Osteoblast (primary cell): ENCODE data around the gene TMBIM1. TPM values are rescaled to one million over a fixed set of nuclear protein-coding genes. Genes with fewer than 3 reads are reported as not detected.
"Not testable (repeated sequence)": the region's sequence is repeated elsewhere in the genome, so short reads cannot be mapped to it uniquely, and the experiment has no call there.

ENCODE experiments used
- DNase-seq: peaks from one replicate; pipeline ENCODE4 v3.0.0; 2011; ENCODE audit warnings: low spot score, mixed read lengths; ENCODE audit not compliant: insufficient read length; ENCODE audit errors: missing footprints
- H2AFZ ChIP-seq: 2 replicates; pipeline ENCODE4 v1.6.0; 2011; ENCODE audit warnings: mild to moderate bottlenecking, low read length
- H3K27ac ChIP-seq: 2 replicates; pipeline ENCODE4 v1.5.1; 2011; ENCODE audit warnings: mild to moderate bottlenecking, low read depth, low read length, moderate library complexity
- H3K27me3 ChIP-seq: 2 replicates; pipeline ENCODE4 v1.6.0; 2012; ENCODE audit warnings: mild to moderate bottlenecking, control low read depth, inconsistent platforms, low read length, moderate library complexity; ENCODE audit not compliant: insufficient read depth
- H3K36me3 ChIP-seq: 2 replicates; pipeline ENCODE4 v1.5.1; 2011; ENCODE audit warnings: mild to moderate bottlenecking, low read length, control low read depth, moderate library complexity; ENCODE audit not compliant: insufficient read depth
- H3K4me1 ChIP-seq: 2 replicates; pipeline ENCODE4 v1.5.1; 2011; ENCODE audit warnings: mild to moderate bottlenecking, low read length, control low read depth, moderate library complexity; ENCODE audit not compliant: insufficient read depth
- H3K4me2 ChIP-seq: 2 replicates; pipeline ENCODE4 v1.6.0; 2011; ENCODE audit warnings: mild to moderate bottlenecking, low read length; ENCODE audit not compliant: insufficient read depth
- H3K4me3 ChIP-seq: fragments of 200-600 bp; sonication (generic); 3 replicates; pipeline ENCODE4 v1.5.1; 2012; ENCODE audit warnings: mild to moderate bottlenecking, low read length, inconsistent platforms; ENCODE audit not compliant: insufficient read depth
- H3K79me2 ChIP-seq: 2 replicates; pipeline ENCODE4 v1.6.0; 2012; ENCODE audit warnings: mild to moderate bottlenecking, low read length, control low read depth, inconsistent platforms; ENCODE audit not compliant: insufficient read depth
- H3K9me3 ChIP-seq: 2 replicates; pipeline ENCODE4 v1.5.1; 2011; ENCODE audit warnings: low read depth, low read length, control low read depth
- H4K20me1 ChIP-seq: 2 replicates; pipeline ENCODE4 v1.6.0; 2012; ENCODE audit warnings: mild to moderate bottlenecking, low read length, control low read depth; ENCODE audit not compliant: insufficient read depth
- CTCF ChIP-seq: IDR thresholded peaks from 2 replicates; pipeline ENCODE4 v1.5.1; 2011; ENCODE audit warnings: mild to moderate bottlenecking, low read depth, low read length, moderate library complexity; ENCODE audit errors: extremely low read depth
- total RNA-seq: library from RNA; depleted of rRNA; stranded (reverse); fragments of >200 nt; gene quantifications from 2 replicates; pipeline ENCODE4 v1.2.3, GENCODE V29; 2012

The TMBIM1 gene
- total RNA-seq, 1 donor, result 155 TPM

GRCh38 chr2:218317303-218317630, 25.0 kb upstream of the TMBIM1 start:
- no peaks in the 10 kb centered on the region for H3K79me2 ChIP-seq
- peaks cover 1% of the 10 kb centered on the region for H3K4me1 ChIP-seq
- no peaks in the 10 kb centered on the region for H3K9me3 ChIP-seq
- no peak overlapping the region for H3K4me2 ChIP-seq
- H3K27ac ChIP-seq, result no peak overlapping the region
- no peaks in the 10 kb centered on the region for H3K27me3 ChIP-seq
- H3K4me3 ChIP-seq, result no peak overlapping the region
- no peak for TF ChIP-seq CTCF
- H4K20me1 ChIP-seq, result no peaks in the 10 kb centered on the region
- DNase-seq, result no peak
- no peak overlapping the region for H2AFZ ChIP-seq
- H3K36me3 ChIP-seq, result no peaks in the 10 kb centered on the region

GRCh38 chr2:218315397-218315796, 23.1 kb upstream of the TMBIM1 start:
- Histone ChIP-seq H3K4me3 (no peak overlapping the region), H4K20me1 (no peaks in the 10 kb centered on the region), H3K79me2 (no peaks in the 10 kb centered on the region), H3K27ac (no peak overlapping the region), H3K9me3 (no peaks in the 10 kb centered on the region), H3K4me2 (no peak overlapping the region), H3K27me3 (no peaks in the 10 kb centered on the region), H3K36me3 (no peaks in the 10 kb centered on the region), H2AFZ (no peak overlapping the region), H3K4me1 (no peaks in the 10 kb centered on the region)
- DNase-seq, result no peak
- no peak for TF ChIP-seq CTCF

GRCh38 chr2:218314764-218315163, 22.5 kb upstream of the TMBIM1 start:
- not testable (repeated sequence) for H3K27ac ChIP-seq, H4K20me1 ChIP-seq, H3K27me3 ChIP-seq, H3K4me3 ChIP-seq, H3K4me2 ChIP-seq, H3K79me2 ChIP-seq, DNase-seq, H3K9me3 ChIP-seq, H3K36me3 ChIP-seq, H2AFZ ChIP-seq, H3K4me1 ChIP-seq

GRCh38 chr2:218313356-218313755, 21.1 kb upstream of the TMBIM1 start:
- Histone ChIP-seq H3K27me3 (no peaks in the 10 kb centered on the region), H4K20me1 (no peaks in the 10 kb centered on the region), H3K4me2 (no peak overlapping the region), H3K36me3 (no peaks in the 10 kb centered on the region), H3K79me2 (no peaks in the 10 kb centered on the region), H2AFZ (no peak overlapping the region), H3K9me3 (no peaks in the 10 kb centered on the region), H3K4me1 (no peaks in the 10 kb centered on the region), H3K4me3 (no peak overlapping the region), H3K27ac (no peak overlapping the region)
- peak; percentile 21 for DNase-seq
- TF ChIP-seq CTCF, result no peak

- no peaks in the 10 kb centered on the region for H4K20me1 ChIP-seq
- DNase-seq, result no peak
- no peaks in the 10 kb centered on the region for H3K36me3 ChIP-seq
Measured at GRCh38 chr2:218312267-218312756, 20.0 kb upstream of the TMBIM1 start.

More at GRCh38 chr2:218312267-218312756, 20.0 kb upstream of the TMBIM1 start:
- no peak for TF ChIP-seq CTCF
- Histone ChIP-seq H3K4me2 (no peak overlapping the region), H3K27me3 (no peaks in the 10 kb centered on the region), H2AFZ (no peak overlapping the region), H3K79me2 (no peaks in the 10 kb centered on the region), H3K9me3 (no peaks in the 10 kb centered on the region), H3K27ac (no peak overlapping the region), H3K4me1 (no peaks in the 10 kb centered on the region), H3K4me3 (no peak overlapping the region)
